ENCODE measurements around the gene WARS2.
A peak's percentile ranks its signal among the peaks of the same experiment; 100 is the strongest.

The WARS2 gene

DNA sequence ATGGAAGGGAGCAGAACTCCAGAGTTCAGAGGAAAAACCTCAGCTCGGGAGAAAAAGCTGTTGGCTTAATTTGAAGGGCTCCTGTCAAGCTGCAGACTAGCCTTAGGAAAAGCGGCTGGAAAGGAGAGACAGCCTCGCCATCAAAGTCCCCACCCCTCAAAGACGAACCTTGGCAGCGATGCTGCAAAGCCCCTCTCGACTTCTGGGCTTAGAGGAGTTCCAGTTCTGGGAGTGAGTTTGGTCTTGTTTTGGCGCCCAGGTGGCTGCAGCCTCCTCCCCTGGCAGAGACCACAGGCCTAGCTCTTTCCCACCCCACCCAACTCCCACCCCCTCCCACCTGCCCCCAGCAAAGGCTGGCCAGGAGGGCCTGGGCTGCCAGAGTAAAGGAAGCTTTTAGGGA lies 143.2 kb downstream of the WARS2 start:
- DNase-seq: no peak

- DNase-seq: no peak
These were observed 145.0 kb downstream of the WARS2 start for GRCh38 chr1:118995312-118996016.

DNA sequence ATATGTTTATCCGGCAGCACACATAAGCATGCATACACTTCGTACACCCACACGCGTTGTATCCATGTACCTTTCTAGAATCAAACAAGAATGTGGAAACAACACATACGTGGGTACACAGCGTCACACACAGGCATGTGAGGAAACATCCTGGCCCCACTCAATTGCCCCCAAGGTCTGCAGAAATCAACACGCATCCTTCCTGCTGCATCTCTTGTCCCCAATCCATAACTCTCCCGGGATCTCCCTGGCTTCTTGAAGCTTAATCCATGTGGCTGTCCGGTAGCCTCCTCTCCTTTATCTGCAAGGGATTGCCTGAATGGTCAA lies 146.8 kb downstream of the WARS2 start:
- DNase-seq: no peak

DNA sequence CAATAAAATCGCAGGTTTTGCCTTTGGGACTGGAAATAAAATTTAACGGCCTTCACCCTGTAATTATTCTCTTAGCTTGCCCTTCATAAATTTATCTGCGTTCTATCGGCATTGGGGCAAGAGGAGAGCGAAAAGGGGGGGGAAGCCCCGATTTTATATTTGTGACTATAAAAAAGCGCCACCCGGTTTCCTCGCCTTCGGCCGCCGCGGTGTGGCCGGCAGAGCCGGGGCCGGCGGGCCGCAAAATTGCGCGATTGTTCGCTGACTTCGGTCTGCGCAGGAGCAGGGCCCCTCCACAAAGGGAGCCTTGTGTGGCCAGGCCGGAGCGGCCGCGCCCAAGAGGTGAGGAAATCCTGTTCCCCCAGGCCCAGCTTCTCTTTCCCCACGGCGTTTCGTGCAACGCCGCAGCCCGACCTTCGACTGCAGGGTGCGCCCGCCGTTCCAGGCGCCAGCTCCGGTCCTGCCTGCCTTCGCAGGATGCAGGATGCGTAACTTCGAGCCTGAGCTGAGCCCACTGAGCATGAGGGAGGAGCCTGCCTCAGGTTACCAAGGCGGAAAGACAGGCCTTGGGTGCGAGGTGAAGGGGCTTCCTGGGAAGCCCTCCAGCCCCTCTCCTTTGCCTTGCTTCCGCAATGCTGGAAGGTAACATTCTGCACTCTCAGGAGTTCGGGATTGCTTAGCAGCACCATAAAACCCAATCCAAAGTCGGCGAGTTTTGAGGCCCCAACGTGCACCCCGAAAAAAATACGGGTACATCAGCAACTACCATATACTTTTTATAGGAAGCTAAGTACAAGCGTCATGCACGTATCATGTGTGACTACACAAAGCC lies 147.4 kb downstream of the WARS2 start:
- DNase-seq: no peak

DNA sequence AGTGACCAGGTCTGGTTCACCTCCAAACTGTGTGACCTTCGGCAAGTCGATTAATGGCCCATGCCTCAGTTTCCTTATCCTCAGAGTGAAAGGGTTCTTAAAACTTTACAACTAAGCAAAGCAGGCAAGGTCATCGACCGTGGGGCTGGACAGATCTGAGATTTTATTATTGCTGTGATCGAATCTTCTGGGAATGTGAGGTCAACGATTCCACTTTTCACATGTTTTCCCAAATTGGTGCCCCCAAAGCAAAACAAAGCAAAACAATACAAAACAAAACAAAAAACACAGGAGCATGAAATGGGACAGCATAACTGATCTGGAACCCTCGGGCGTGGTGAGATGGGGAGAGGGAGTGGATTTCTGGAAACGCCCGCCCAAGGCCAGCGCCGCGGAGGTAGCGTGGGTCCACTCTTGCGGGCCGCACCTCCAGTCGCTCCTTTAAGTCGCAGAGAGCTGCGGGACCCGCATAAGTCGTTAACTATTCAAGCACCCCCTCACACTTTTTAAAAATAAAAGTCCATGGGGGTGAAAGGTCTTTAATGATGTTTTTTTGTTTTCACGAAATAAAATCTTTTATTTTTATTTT lies 148.1 kb downstream of the WARS2 start:
- DNase-seq: no peak

DNA sequence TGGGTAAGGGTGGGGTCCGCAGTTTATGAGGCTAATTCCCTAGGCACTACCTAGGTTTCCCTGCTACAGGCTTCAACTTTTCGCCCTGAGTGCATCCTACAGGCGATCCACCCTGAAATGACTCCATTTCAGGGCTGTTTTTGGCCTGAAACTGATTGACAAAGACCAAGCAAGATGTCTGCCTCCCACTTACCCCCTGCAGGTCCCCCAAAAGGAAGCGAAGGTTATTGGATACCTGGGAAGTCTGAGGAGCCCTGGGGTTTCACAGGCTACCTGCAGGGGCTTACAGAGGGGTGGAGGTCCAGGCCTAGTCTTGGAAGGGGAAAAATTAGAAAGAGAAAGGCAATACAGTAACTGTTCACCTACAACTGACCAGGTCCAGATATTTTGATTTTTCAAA lies 149.0 kb downstream of the WARS2 start:
- DNase-seq: no peak

GRCh38 chr1:118990513-118991152 lies 149.8 kb downstream of the WARS2 start:
- DNase-seq: no peak

- DNase-seq: no peak
These were observed 150.5 kb downstream of the WARS2 start for GRCh38 chr1:118989878-118990378.

DNA sequence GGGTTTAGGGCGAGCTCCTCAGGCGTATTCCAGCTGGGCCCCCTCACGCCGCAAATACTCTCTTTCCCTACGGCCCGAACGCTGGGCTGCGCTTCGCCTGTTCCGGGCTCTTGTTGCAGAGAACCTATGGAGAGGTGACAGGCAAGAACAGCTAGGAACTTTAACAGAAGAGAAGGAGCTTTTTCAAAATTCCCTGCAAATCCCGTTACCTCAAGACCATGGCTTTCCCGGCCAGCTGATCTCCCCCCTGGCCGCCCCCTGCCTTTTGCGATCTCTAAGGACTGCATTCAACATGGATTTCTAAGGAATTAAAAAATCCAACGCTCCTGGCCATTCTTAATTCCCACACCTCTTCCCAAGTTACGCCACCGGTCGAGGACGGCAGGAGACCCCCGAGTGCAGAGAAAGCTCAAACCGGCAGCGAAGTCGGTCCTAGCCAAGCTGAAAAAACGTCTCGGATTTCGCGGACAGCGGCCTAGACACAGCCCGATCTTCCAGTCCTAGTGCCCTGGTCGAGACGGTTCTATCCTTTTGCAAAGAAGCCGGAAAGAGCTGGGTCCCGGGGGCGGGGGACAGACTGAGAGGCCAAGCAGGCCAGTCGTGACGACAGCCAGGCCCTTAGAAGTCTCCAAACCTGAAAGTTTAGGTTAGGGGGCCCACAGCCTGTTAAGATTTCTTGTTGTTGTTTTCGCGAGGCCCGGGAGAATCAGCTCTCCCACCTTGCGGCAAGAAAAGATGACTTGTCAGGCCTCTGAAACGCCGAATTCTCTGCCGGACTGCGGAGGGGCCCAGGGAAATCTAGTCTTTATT lies 151.2 kb downstream of the WARS2 start:
- no peak for DNase-seq

GRCh38 chr1:118988186-118989005 lies 152.1 kb downstream of the WARS2 start, which contains the start of gene TBX15:
TBX15 (minus strand) TSS chr1:118988343; CDS start chr1:118987795, 548 bp downstream.
- DNase-seq: no peak

DNA sequence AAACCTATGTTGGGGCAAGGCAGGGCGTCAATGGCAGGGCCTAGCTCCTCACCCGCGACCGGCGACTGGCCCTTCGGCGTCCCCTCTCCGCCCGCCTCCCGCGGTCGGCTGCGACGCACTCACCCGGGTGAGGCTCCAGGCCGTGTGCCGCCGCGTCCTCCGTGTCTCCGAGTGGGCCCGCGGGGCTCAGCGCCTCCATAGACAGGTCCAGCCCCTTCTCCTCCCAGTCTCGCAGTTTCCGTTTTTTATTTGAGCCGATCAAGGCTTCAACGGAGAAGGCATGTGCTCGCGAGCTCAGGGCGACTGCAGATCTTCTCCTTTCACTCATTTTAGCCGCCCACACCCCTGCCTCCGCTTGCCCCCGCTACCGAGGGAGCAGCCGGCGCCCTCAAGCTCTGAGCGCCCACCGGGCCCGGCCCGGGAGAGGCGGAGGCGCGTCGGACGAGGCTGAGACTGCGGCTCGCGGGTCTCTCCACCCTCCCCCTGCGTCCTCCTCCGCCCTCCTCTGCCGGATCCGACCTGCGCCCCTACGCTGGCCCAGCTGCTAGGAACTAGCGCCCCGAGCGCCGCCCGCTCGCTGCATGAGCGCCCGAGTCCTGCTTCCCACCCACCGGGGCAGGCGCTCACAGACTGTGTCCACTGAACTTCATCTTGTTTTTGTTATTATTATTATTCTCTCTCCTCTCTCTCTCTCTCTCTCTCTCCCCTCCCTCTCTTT lies 152.8 kb downstream of the WARS2 start:
- DNase-seq: peak in 3 of 4 experiments; percentile 21 to 37 (median 34)

DNA sequence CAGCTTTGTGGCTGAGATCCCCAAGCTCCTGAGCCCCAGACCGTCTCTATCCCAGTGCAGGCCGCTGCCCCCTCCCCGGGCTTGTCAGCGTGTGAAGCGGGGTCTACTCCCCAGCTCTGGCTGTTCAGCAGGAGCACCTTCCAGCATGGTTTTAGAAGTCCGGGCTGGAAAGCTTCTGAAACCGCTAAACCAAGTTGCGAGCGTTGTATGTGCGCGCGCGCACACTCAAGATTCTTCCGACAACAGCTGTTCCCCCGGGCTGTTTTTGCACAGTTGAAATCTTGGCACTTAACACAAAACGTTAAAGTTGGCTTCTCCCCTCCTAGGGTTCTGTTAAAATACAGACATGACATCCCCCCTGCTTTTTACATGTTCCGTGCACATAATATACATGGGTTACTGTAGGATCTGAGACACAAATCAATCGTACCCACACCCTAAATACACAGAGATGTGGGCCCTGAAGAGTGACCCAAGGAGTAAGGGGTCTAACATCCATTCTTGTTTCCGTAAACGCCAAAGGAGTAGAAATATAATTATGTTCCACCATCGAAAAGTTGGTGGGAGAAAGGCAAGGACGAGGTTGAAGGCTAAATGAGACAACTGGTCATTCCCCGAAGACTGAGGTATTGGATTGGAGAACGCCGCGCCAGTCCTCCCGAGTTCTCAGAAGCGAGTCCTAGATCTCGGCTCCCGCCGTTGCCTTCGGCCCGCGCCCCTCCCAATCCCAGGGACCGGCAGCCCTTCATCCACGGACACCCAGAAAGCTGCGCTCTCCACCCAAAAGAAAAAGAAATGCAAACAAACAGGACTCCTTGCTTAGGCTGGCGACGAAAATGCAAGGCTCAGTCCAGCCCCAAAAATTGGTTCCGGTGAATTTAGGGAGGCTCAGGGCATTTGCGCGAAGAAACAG lies 153.6 kb downstream of the WARS2 start:
- DNase-seq: no peak

DNA sequence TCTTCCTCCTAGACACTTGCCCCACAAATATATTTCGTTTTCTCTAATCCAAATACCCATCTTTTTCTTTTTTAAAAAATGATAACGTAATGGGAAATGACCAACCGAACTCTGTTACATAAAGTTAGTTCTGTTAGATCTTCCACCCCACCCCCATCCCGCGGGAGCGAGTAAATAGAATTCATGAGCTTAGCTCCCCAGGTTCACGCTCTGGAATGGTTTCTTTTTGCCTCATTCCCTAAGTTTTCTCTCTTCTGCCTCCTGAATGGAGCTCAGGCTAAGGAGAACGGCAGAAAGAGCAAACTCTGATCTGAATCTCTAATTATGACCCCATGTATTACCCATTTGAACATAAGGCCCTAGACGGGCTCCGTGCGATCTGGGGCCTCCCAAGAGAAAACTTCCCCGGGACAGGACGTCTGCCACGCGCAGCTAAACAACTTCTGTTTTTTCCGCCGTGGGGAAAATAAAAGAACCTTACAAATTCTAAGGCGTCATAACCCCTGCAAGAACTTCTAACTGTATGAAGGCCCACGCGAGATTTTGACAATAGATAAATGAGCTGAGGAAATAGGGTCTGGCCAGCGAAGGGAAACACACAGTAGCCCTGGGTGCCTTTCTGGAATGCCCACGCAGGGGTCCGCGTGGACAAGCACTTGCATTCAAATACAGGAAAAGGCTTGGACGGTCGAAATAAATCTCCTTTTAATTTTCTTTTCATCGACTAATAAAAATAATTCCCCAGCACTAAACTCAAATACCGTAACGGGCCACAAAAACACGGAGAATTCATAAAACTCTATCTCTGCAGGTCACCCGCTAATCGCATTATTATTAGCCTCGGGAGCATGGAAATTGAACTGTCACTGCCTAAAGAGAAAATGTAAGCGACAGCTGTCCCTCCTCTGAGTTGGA lies 154.6 kb downstream of the WARS2 start:
- DNase-seq: peak in 3 of 4 experiments; percentile 23 to 51 (median 42)

- DNase-seq: no peak
These were observed 155.5 kb downstream of the WARS2 start for GRCh38 chr1:118984722-118985639.

GRCh38 chr1:118984086-118984721 lies 156.2 kb downstream of the WARS2 start:
- peak; percentile 47 to 74 (median 62) for DNase-seq

- no peak for DNase-seq
These were observed 156.9 kb downstream of the WARS2 start for GRCh38 chr1:118983558-118984041.
